Measurements from ENCODE around the gene RANBP1.

The RANBP1 gene

GRCh38 chr22:20118300-20119020 is 2.6 kb downstream of the RANBP1 start:
- DNase-seq (ENCODE audit: low spot score in 2 of 2) (no peak), ATAC-seq (ENCODE audit: low read depth) (no peak)
- H3K27ac Mint-ChIP-seq = peak overlapping the region; percentile 35
- no peaks in the 10 kb centered on the region for H3K9me3 Mint-ChIP-seq
- no peaks in the 10 kb centered on the region for H3K27me3 Mint-ChIP-seq
- peaks cover 25% of the 10 kb centered on the region for H3K4me1 Mint-ChIP-seq
- H3K4me3 Mint-ChIP-seq = peak overlapping the region; percentile 77
- H3K36me3 Mint-ChIP-seq = peaks cover 11% of the 10 kb centered on the region

- Mint-ChIP-seq H3K4me1 (peaks cover 16% of the 10 kb centered on the region), H3K4me3 (no peak overlapping the region), H3K27me3 (no peaks in the 10 kb centered on the region), H3K9me3 (no peaks in the 10 kb centered on the region), H3K36me3 (peaks cover 9% of the 10 kb centered on the region), H3K27ac (no peak overlapping the region)
- DNase-seq (ENCODE audit: low spot score in 2 of 2) (no peak), ATAC-seq (ENCODE audit: low read depth) (no peak)
Measured at GRCh38 chr22:20121856-20122415, 6.0 kb downstream of the RANBP1 start.

- Mint-ChIP-seq H3K27me3 (no peaks in the 10 kb centered on the region), H3K9me3 (no peaks in the 10 kb centered on the region), H3K27ac (no peak overlapping the region), H3K4me3 (no peak overlapping the region), H3K4me1 (peaks cover 16% of the 10 kb centered on the region), H3K36me3 (peaks cover 11% of the 10 kb centered on the region)
- DNase-seq (ENCODE audit: low spot score in 2 of 2) (no peak), ATAC-seq (ENCODE audit: low read depth) (no peak)
Measured at GRCh38 chr22:20123366-20124082, 7.6 kb downstream of the RANBP1 start.

GRCh38 chr22:20124083-20124787 is 8.3 kb downstream of the RANBP1 start:
- Mint-ChIP-seq H3K36me3 (peaks cover 9% of the 10 kb centered on the region), H3K4me1 (peaks cover 13% of the 10 kb centered on the region), H3K9me3 (no peaks in the 10 kb centered on the region), H3K4me3 (no peak overlapping the region), H3K27ac (no peak overlapping the region), H3K27me3 (no peaks in the 10 kb centered on the region)
- ATAC-seq (ENCODE audit: low read depth) (no peak), DNase-seq (ENCODE audit: low spot score in 2 of 2) (no peak)

GRCh38 chr22:20125201-20126174 is 9.6 kb downstream of the RANBP1 start:
- DNase-seq (ENCODE audit: low spot score in 2 of 2) (no peak), ATAC-seq (ENCODE audit: low read depth) (no peak)
- H3K27ac Mint-ChIP-seq = no peak overlapping the region
- no peaks in the 10 kb centered on the region for H3K27me3 Mint-ChIP-seq
- H3K36me3 Mint-ChIP-seq = peaks cover 9% of the 10 kb centered on the region
- peaks cover 17% of the 10 kb centered on the region for H3K4me1 Mint-ChIP-seq
- H3K4me3 Mint-ChIP-seq = no peak overlapping the region
- H3K9me3 Mint-ChIP-seq = no peaks in the 10 kb centered on the region

GRCh38 chr22:20126284-20127029 is 10.6 kb downstream of the RANBP1 start:
- Mint-ChIP-seq H3K27me3 (no peaks in the 10 kb centered on the region), H3K9me3 (no peaks in the 10 kb centered on the region), H3K4me3 (no peak overlapping the region), H3K36me3 (peaks cover 9% of the 10 kb centered on the region), H3K27ac (no peak overlapping the region), H3K4me1 (peaks cover 15% of the 10 kb centered on the region)
- ATAC-seq (ENCODE audit: low read depth) (no peak), DNase-seq (ENCODE audit: low spot score in 2 of 2) (no peak)

- no peak for DNase-seq (ENCODE audit: low spot score in 2 of 2)
- H3K27ac Mint-ChIP-seq = no peak overlapping the region
- ATAC-seq (ENCODE audit: low read depth) = no peak
- no peak overlapping the region for H3K4me3 Mint-ChIP-seq
- no peaks in the 10 kb centered on the region for H3K27me3 Mint-ChIP-seq
- peaks cover 9% of the 10 kb centered on the region for H3K36me3 Mint-ChIP-seq
- H3K4me1 Mint-ChIP-seq = peaks cover 15% of the 10 kb centered on the region
- no peaks in the 10 kb centered on the region for H3K9me3 Mint-ChIP-seq
Measured at GRCh38 chr22:20127318-20127868, 11.5 kb downstream of the RANBP1 start.

GRCh38 chr22:20127869-20128618 is 12.1 kb downstream of the RANBP1 start:
- Mint-ChIP-seq H3K4me3 (no peak overlapping the region), H3K9me3 (no peaks in the 10 kb centered on the region), H3K4me1 (peaks cover 8% of the 10 kb centered on the region), H3K36me3 (peaks cover 5% of the 10 kb centered on the region), H3K27ac (peak overlapping the region; percentile 11), H3K27me3 (no peaks in the 10 kb centered on the region)
- DNase-seq (ENCODE audit: low spot score in 2 of 2) (no peak), ATAC-seq (ENCODE audit: low read depth) (no peak)

- H3K4me3 Mint-ChIP-seq = no peak overlapping the region
- H3K27me3 Mint-ChIP-seq = no peaks in the 10 kb centered on the region
- no peaks in the 10 kb centered on the region for H3K9me3 Mint-ChIP-seq
- no peak overlapping the region for H3K27ac Mint-ChIP-seq
- H3K4me1 Mint-ChIP-seq = peaks cover 7% of the 10 kb centered on the region
- ATAC-seq (ENCODE audit: low read depth) = no peak
- DNase-seq (ENCODE audit: low spot score in 2 of 2) = no peak
- H3K36me3 Mint-ChIP-seq = peaks cover 5% of the 10 kb centered on the region
Measured at GRCh38 chr22:20128619-20128901, 12.7 kb downstream of the RANBP1 start.

GRCh38 chr22:20128902-20129746 is 13.2 kb downstream of the RANBP1 start:
- Mint-ChIP-seq H3K4me1 (peaks cover 7% of the 10 kb centered on the region), H3K4me3 (no peak overlapping the region), H3K36me3 (peaks cover 5% of the 10 kb centered on the region), H3K27me3 (no peaks in the 10 kb centered on the region), H3K9me3 (no peaks in the 10 kb centered on the region), H3K27ac (no peak overlapping the region)
- ATAC-seq (ENCODE audit: low read depth) = no peak
- DNase-seq (ENCODE audit: low spot score in 2 of 2) = no peak

- Mint-ChIP-seq H3K27ac (no peak overlapping the region), H3K9me3 (no peaks in the 10 kb centered on the region), H3K27me3 (no peaks in the 10 kb centered on the region), H3K4me1 (peaks cover 7% of the 10 kb centered on the region), H3K4me3 (no peak overlapping the region), H3K36me3 (peaks cover 5% of the 10 kb centered on the region)
- ATAC-seq (ENCODE audit: low read depth) (no peak), DNase-seq (ENCODE audit: low spot score in 2 of 2) (no peak)
Measured at GRCh38 chr22:20129747-20130014, 13.8 kb downstream of the RANBP1 start.

GRCh38 chr22:20130319-20130718 is 14.4 kb downstream of the RANBP1 start:
- peaks cover 10% of the 10 kb centered on the region for H3K4me1 Mint-ChIP-seq
- H3K9me3 Mint-ChIP-seq = no peaks in the 10 kb centered on the region
- H3K4me3 Mint-ChIP-seq = peak overlapping the region; percentile 82
- peak; percentile 12 for ATAC-seq (ENCODE audit: low read depth)
- no peaks in the 10 kb centered on the region for H3K27me3 Mint-ChIP-seq
- H3K36me3 Mint-ChIP-seq = peaks cover 5% of the 10 kb centered on the region
- H3K27ac Mint-ChIP-seq = peak overlapping the region; percentile 58
- no peak for DNase-seq (ENCODE audit: low spot score in 2 of 2)
